K562 (cell line): ENCODE data around the gene TMEM248. TPM values are rescaled to one million over a fixed set of nuclear protein-coding genes. Genes with fewer than 3 reads are reported as not detected.
A peak's percentile ranks its signal among the peaks of the same experiment; 100 is the strongest.

Experiments
- C11orf30 ChIP-seq: fragments of 450-650 bp; IDR thresholded peaks from 2 replicates; pipeline ENCODE4 v1.6.1; 2016; ENCODE audit warnings: low read depth, mild to moderate bottlenecking
- DIDO1 ChIP-seq: fragments of 450-650 bp; IDR thresholded peaks from 2 replicates; pipeline ENCODE4 v1.6.1; 2016; ENCODE audit warnings: low read depth, missing biosample characterization, missing genetic modification characterization
- FOXA3 ChIP-seq, 2 experiments: fragments of 450-650 bp in 1 of 2; sonication (generic) in 1 of 2; formaldehyde crosslinking; IDR thresholded peaks in 1 of 2; conservative IDR thresholded peaks in 1 of 2; 2 replicates each; pipeline versions ENCODE4 v1.4.0 to v1.8.0; 2020 to 2022; ENCODE audit warnings: mild to moderate bottlenecking in 2 of 2, missing genetic modification reagents in 1 of 2
- HDAC1 ChIP-seq, 2 experiments: fragments of 450-650 bp; IDR thresholded peaks; 2 replicates each; pipeline ENCODE4 v1.6.1; 2016 to 2017; ENCODE audit warnings: inconsistent platforms in 1 of 2, mild to moderate bottlenecking in 1 of 2, moderate library complexity in 1 of 2
- HDAC2 ChIP-seq: fragments of 450-650 bp; IDR thresholded peaks from 2 replicates; pipeline ENCODE4 v1.6.1; 2016; ENCODE audit warnings: mild to moderate bottlenecking
- KDM5B ChIP-seq: fragments of 200-600 bp; sonication (generic); IDR thresholded peaks from 2 replicates; pipeline ENCODE4 v1.6.1; 2012; ENCODE audit warnings: low read depth, mild to moderate bottlenecking, moderate library complexity, low read length, control low read depth, inconsistent platforms; ENCODE audit not compliant: insufficient replicate concordance
- NRF1 ChIP-seq, 2 experiments: fragments of 450-650 bp; IDR thresholded peaks in 1 of 2; conservative IDR thresholded peaks in 1 of 2; 2 replicates each; pipeline ENCODE4 v1.6.1; 2014; ENCODE audit warnings: mild to moderate bottlenecking in 2 of 2
- PHF8 ChIP-seq: fragments of 200-600 bp; sonication (generic); IDR thresholded peaks from 2 replicates; pipeline ENCODE4 v1.6.1; 2012; ENCODE audit warnings: mixed run types, mild to moderate bottlenecking, inconsistent platforms, low read length, moderate library complexity, borderline replicate concordance
- POLR2AphosphoS5 ChIP-seq: IDR thresholded peaks from 2 replicates; pipeline ENCODE4 v1.6.1; 2011; ENCODE audit warnings: mild to moderate bottlenecking, low read depth, low read length, moderate library complexity; ENCODE audit not compliant: control insufficient read depth, insufficient read depth
- POLR2H ChIP-seq: IDR thresholded peaks from 2 replicates; pipeline ENCODE4 v1.6.1; 2016; ENCODE audit warnings: missing genetic modification characterization, low read depth, mild to moderate bottlenecking, control low read depth, missing compliant biosample characterization, moderate library complexity
- SMAD3 ChIP-seq: fragments of 450-650 bp; formaldehyde crosslinking; conservative IDR thresholded peaks from 2 replicates; pipeline ENCODE4 v1.4.0; 2020; ENCODE audit warnings: mild to moderate bottlenecking
- SRF ChIP-seq, 2 experiments: fragments of 250-450, 450-650 bp in 1 of 2; sonication (Bioruptor Pico) in 1 of 2; sonication (generic) in 1 of 2; formaldehyde crosslinking; IDR thresholded peaks; 2 replicates each; pipeline versions ENCODE4 v1.5.0 to v1.5.1; 2020 to 2022; ENCODE audit warnings: mild to moderate bottlenecking in 1 of 2, missing genetic modification reagents in 1 of 2
- TAF1 ChIP-seq: IDR thresholded peaks from 2 replicates; pipeline ENCODE4 v1.6.1; 2011; ENCODE audit warnings: mild to moderate bottlenecking, low read length, moderate library complexity; ENCODE audit not compliant: insufficient read depth, control insufficient read depth, severe bottlenecking; ENCODE audit errors: extremely low read depth
- TAF7 ChIP-seq: fragments of 450-650 bp; IDR thresholded peaks from 2 replicates; pipeline ENCODE4 v1.6.1; 2016; ENCODE audit warnings: missing genetic modification characterization, missing compliant biosample characterization
- polyA plus RNA-seq, 8 experiments: library from polyadenylated mRNA; depleted of rRNA in 4 of 8; stranded (reverse) in 5 of 8; unstranded in 3 of 8; fragments of >200 nt; fragmentation: Nextera tagmentation in 2 of 8; fragmentation: Illumina TruSeq in 1 of 8; extraction: Ambion mirVana in 2 of 8; extraction: Trizol in 1 of 8; gene quantifications; 2 replicates each; pipeline versions ENCODE4 v1.2.1 to v1.2.3, GENCODE V29; 2011 to 2014; ENCODE audit warnings: inconsistent platforms in 1 of 8, missing spikeins in 1 of 8
- total RNA-seq, 7 experiments: library from RNA; depleted of rRNA in 6 of 7; stranded (reverse); fragments of >200 nt in 6 of 7; fragmentation: Illumina TruSeq in 2 of 7; extraction: Trizol in 2 of 7; gene quantifications; 2 replicates each; pipeline versions ENCODE4 v1.2.1 to v1.2.3, GENCODE V29; 2011 to 2021; ENCODE audit warnings: low replicate concordance in 1 of 7
- TF ChIP-seq, protein P1 (sequence below): fragments of 450-650 bp; IDR thresholded peaks from 2 replicates; pipeline ENCODE4 v1.6.1; 2016; ENCODE audit warnings: antibody characterized with exemption
- TF ChIP-seq, protein P2 (sequence below): sonication (generic); formaldehyde crosslinking; IDR thresholded peaks from 2 replicates; pipeline ENCODE4 v1.8.0; 2022; ENCODE audit warnings: mild to moderate bottlenecking, missing genetic modification reagents
- TF ChIP-seq, protein P3 (sequence below): fragments of 200-800 bp; sonication (Bioruptor generic); IDR thresholded peaks from 2 replicates; pipeline ENCODE4 v1.6.1; 2017; ENCODE audit warnings: missing genetic modification characterization, missing compliant biosample characterization
- TF ChIP-seq, protein P4 (sequence below), 3 experiments: fragments of 200-800 bp in 1 of 3; fragments of 250-450 bp in 1 of 3; fragments of 450-650 bp in 1 of 3; sonication (Bioruptor Pico) in 1 of 3; sonication (Bioruptor generic) in 1 of 3; formaldehyde crosslinking in 1 of 3; IDR thresholded peaks; 2 replicates each; pipeline versions ENCODE4 v1.6.1 to v1.8.0; 2016 to 2022; ENCODE audit warnings: mild to moderate bottlenecking in 2 of 3, missing genetic modification characterization in 2 of 3, missing compliant biosample characterization in 1 of 3, moderate library complexity in 1 of 3

The TMEM248 gene
- total and polyA plus RNA-seq, 9 of the 15 experiments (the other 6 are each of a cell fraction or from before 2014, with no cell fraction given) = 6.3 to 132 (median 64.4) TPM

DNA sequence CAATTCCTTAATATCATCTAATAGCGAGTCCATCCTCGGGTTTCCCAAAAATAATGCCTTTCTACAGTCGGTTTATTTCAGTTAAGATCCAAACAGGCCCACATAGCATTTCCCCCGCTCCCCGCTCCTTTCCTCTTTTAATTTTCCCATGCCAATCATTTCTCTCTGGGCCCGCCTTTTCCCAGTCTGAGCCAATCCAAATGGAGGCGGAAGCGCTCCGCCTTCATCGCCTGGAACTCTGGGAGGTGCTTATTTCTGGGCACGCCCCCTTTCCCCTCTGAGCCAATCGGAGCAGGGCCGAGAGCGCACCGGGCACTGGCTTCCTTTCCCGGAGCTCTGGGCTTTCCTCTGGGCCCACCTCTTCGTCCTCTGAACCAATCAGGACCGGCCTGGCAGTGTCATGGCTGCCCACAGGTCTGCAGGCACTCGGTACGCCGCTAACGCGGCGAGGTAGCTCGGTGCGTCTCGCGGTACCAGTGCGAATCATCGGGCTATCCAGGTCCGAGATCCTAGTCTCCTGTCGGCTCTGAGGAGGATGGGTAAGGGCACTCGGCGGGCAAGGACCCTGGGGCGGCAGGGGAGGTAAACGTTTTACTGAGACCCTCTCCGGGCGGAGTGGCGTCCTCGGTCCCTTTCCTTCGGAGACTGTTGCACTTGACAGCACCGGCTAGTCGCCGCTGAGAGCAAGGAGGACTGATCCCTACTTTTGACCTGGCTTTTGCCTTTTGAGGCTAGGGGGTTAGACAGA lies 75.6 kb downstream of the TMEM248 start, which contains the start of gene TYW1 (continued):
- TF ChIP-seq KDM5B = peak; percentile 90
- TF ChIP-seq HDAC2 = peak; percentile 63
- TF ChIP-seq NRF1 (conservative IDR thresholded peaks at IDR 0.05 in 1 of 2, IDR thresholded peaks at IDR 0.05 in 1 of 2) = peak; percentile 83 to 85
- TF ChIP-seq TAF7 (tag) = peak; percentile 68
- TF ChIP-seq, protein P1, sequence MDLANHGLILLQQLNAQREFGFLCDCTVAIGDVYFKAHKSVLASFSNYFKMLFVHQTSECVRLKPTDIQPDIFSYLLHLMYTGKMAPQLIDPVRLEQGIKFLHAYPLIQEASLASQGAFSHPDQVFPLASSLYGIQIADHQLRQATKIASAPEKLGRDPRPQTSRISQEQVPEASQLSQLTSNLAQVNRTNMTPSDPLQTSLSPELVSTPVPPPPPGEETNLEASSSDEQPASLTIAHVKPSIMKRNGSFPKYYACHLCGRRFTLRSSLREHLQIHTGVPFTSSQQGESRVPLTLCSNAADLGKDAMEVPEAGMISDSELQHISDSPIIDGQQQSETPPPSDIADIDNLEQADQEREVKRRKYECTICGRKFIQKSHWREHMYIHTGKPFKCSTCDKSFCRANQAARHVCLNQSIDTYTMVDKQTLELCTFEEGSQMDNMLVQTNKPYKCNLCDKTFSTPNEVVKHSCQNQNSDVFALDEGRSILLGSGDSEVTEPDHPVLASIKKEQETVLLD = 0 out of 2 replicates have a peak, but pooled peaks have one; percentile 39
- TF ChIP-seq, protein P2, sequence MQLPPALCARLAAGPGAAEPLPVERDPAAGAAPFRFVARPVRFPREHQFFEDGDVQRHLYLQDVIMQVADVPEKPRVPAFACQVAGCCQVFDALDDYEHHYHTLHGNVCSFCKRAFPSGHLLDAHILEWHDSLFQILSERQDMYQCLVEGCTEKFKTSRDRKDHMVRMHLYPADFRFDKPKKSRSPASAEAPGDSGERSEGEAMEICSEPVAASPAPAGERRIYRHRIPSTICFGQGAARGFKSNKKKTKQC (CRISPR knock-in tag) = 0 out of 2 replicates have a peak, but pooled peaks have one; percentile 48
- TF ChIP-seq, protein P3, sequence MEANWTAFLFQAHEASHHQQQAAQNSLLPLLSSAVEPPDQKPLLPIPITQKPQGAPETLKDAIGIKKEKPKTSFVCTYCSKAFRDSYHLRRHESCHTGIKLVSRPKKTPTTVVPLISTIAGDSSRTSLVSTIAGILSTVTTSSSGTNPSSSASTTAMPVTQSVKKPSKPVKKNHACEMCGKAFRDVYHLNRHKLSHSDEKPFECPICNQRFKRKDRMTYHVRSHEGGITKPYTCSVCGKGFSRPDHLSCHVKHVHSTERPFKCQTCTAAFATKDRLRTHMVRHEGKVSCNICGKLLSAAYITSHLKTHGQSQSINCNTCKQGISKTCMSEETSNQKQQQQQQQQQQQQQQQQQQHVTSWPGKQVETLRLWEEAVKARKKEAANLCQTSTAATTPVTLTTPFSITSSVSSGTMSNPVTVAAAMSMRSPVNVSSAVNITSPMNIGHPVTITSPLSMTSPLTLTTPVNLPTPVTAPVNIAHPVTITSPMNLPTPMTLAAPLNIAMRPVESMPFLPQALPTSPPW (CRISPR knock-in tag) = peak; percentile 66
- peak; percentile 55 for TF ChIP-seq POLR2H
- TF ChIP-seq DIDO1 (tag) = peak; percentile 45; the same call in 1 of the 2 replicates
- TF ChIP-seq PHF8 = peak; percentile 74
- 0 out of 2 replicates have a peak, but pooled peaks have one; percentile 64 for TF ChIP-seq SMAD3
- TF ChIP-seq, protein P4, sequence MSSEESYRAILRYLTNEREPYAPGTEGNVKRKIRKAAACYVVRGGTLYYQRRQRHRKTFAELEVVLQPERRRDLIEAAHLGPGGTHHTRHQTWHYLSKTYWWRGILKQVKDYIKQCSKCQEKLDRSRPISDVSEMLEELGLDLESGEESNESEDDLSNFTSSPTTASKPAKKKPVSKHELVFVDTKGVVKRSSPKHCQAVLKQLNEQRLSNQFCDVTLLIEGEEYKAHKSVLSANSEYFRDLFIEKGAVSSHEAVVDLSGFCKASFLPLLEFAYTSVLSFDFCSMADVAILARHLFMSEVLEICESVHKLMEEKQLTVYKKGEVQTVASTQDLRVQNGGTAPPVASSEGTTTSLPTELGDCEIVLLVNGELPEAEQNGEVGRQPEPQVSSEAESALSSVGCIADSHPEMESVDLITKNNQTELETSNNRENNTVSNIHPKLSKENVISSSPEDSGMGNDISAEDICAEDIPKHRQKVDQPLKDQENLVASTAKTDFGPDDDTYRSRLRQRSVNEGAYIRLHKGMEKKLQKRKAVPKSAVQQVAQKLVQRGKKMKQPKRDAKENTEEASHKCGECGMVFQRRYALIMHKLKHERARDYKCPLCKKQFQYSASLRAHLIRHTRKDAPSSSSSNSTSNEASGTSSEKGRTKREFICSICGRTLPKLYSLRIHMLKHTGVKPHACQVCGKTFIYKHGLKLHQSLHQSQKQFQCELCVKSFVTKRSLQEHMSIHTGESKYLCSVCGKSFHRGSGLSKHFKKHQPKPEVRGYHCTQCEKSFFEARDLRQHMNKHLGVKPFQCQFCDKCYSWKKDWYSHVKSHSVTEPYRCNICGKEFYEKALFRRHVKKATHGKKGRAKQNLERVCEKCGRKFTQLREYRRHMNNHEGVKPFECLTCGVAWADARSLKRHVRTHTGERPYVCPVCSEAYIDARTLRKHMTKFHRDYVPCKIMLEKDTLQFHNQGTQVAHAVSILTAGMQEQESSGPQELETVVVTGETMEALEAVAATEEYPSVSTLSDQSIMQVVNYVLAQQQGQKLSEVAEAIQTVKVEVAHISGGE (CRISPR knock-in tag; IDR thresholded peaks at IDR 0.05) = 0 out of 6 replicates have a peak, but pooled peaks of 1 of the 3 experiments have one; percentile 7
- peak; percentile 54 for TF ChIP-seq POLR2AphosphoS5
- TF ChIP-seq FOXA3 (CRISPR knock-in tag; conservative IDR thresholded peaks at IDR 0.05 in 1 of 2, IDR thresholded peaks at IDR 0.05 in 1 of 2) = 0 out of 4 replicates have a peak, but pooled peaks of 1 of the 2 experiments have one; percentile 28
- TF ChIP-seq HDAC1 (IDR thresholded peaks at IDR 0.05) = peak in 1 of 2 experiments; percentile 94; a peak in 2 of 4 replicates
- TF ChIP-seq C11orf30 = peak; percentile 88
- peak in 1 of 2 experiments; percentile 77; a peak in 2 of 4 replicates for TF ChIP-seq SRF (CRISPR knock-in tag; IDR thresholded peaks at IDR 0.05)
- peak; percentile 88 for TF ChIP-seq TAF1
